CD4-positive, alpha-beta T cell treated with Interleukin-2 at 100 ng/mL for 4 hours (primary cell): ENCODE results near the gene FFAR1.
"Not testable (repeated sequence)": the region's sequence is repeated elsewhere in the genome, so short reads cannot be mapped to it uniquely, and the experiment has no call there.

Source experiments
- DNase-seq: peaks from one replicate; pipeline ENCODE4 v3.0.0-alpha.2; 2020; ENCODE audit warnings: low spot score

The FFAR1 gene

GRCh38 chr19:35362261-35363000 lies 14.7 kb downstream of the FFAR1 start:
- no peak for DNase-seq

DNA sequence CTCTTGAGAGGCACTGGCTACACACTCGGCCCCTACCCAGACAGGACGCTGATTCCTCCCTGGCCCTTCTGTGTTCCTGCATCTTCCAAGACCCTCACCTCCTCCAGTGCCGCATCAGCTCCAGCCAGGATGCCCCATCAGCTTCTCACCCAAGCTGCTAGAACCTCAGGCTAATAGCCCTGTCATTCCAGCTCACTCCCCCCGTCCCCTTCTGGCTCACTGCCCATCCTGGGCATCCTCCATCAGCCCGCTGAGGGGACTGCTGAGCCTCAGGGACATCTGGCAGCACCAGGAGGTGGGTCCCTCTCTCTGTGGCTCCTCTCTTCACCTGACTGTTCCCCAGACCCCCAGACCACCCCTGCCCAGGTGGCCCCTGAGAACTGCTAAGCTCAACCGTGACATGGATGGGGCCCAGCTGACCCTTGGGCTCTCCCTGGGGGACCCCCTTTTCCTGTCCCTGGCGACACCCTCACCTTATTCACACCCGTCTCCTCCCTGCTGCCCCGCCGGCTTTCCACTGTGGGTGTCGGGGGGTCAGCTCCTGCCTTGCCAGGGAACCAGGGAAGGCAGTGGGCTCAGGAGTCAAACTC lies 15.4 kb downstream of the FFAR1 start:
- DNase-seq = no peak

DNA sequence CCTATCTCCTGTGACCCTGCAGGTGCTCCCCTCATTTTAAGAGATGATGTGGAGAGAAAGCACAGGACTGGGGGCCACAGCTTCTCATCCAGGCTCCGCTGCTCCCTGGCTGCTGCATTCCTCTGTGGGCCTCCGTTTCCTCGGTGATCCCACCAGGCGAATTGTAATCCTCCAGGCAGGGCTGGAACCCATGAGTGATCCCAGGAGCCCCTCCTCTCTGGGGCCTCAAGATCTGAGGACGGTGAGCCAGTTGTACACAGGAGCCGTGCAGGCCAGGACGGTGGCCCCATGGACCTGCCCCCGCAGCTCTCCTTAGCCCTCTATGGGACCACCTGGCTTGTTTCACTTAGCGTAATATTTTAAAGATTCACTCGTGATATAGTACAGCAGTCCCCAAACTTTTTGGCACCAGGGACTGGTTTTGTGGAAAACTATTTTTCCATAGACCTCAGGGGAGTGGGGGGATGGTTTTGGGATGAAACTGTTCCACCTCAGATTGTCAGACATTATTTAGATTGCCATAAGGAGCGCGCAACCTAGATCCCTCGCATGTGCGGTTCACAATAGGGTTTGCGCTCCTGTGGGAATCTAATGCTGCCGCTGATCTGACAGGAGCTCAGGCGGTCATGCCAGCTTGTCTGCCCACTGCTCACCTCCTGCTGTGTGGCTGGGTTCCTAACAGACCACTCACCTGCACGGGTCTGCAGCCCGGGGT lies 16.2 kb downstream of the FFAR1 start:
- no peak for DNase-seq

DNA sequence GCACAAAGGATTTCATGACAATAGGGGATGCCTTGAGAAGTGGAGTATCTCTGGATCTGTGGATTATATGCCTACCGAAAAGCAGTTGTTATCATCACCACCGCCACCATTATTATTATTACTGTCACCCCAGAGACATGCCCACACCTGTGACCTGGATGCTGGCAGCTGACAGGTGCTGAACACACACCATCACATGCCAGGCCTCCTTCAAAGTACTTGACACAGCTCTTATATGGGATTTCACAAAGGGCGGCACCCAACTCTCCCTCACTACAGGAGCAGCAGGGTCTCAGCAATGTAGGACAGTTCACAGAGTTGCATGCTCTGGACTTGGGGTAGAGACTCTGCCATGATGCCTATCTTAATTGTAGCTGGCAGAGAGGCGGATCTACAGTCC lies 17.6 kb downstream of the FFAR1 start:
- DNase-seq = no peak

DNA sequence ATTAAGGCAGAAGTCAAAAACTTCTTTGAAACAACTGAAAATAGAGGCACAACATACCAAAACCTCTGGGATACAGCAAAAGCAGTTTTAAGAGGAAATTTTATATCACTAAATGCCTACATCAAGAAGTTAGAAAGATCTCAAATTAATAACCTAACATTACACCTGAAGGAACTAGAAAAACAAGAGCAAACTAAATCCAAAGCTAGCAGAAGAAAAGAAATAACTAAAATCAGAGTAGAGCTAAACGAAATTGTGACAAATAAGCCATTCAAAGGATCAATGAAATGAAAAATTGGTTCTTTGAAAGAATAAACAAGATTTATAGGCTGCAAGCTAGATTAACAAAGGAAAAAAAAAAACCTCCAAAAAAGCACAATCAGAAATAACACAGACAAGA lies 20.7 kb downstream of the FFAR1 start:
- DNase-seq = no peak

- no peak for DNase-seq
These were observed 21.8 kb downstream of the FFAR1 start for GRCh38 chr19:35369522-35369921.

GRCh38 chr19:35370722-35371121 lies 23.0 kb downstream of the FFAR1 start, which contains the start of gene GPR42:
Gene GPR42 (plus strand): TSS chr19:35371068. CDS start chr19:35371360, 292 bp downstream.
- DNase-seq = no peak

- no peak for DNase-seq
These were observed 25.8 kb downstream of the FFAR1 start for GRCh38 chr19:35373492-35373891.

DNA sequence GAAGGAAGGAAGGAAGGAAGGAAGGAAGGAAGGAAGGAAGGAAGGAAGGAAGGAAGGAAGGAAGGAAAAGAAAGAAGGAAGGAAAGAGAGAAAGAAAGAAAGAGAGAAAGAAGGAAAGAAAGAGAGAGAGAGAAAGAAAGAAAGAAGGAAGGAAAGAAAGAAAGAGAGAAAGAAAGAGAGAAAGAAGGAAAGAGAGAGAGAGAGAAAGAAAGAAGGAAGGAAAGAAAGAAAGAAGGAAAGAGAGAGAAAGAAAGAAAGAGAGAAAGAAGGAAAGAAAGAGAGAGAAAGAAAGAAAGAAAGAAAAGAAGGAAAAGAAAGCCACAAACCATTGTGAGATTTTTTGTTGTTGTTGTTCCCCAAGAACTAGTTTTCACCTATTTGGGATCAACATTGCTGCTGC lies 26.3 kb downstream of the FFAR1 start:
- DNase-seq = not testable (repeated sequence)

- no peak for DNase-seq
These were observed 28.0 kb downstream of the FFAR1 start for GRCh38 chr19:35375505-35376307.

DNA sequence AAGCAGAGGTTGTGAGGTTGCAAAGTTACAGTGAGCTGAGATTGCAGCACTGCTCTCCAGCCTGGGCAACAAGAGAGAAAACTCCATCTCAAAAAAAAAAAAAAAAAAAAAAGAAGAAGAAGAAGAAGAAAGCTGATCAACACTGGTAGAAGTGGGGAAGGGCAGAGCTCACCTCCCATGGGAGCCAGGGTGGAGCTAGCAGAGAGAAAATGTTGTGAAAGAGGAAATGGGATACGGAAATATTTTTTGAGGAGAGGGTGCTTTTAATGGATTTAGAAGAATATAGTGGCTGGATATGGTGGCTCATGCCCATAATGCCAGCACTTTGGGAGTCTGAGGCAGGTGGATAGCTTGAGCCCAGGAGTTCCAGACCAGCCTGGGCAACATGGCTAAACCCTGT lies 30.0 kb downstream of the FFAR1 start:
- no peak for DNase-seq

DNA sequence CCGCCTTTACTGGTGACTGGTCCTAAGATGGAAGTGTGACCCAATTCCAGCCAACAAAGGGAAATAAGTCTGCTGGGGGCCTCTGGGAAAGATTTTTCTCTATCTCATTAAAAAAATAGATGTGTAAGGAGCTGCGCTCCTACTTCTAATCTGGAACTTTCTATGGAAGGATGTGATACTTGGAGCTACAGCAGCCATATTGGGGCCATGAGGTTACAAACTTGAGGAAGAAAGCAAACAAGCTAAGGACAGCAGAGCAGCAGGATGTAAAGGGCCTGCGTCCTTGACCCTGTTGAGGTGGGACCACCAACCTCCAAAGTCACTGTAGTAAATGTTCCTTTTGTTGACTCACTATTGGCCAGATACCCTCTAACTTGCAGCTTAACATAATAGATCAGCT lies 30.7 kb downstream of the FFAR1 start:
- DNase-seq = no peak

DNA sequence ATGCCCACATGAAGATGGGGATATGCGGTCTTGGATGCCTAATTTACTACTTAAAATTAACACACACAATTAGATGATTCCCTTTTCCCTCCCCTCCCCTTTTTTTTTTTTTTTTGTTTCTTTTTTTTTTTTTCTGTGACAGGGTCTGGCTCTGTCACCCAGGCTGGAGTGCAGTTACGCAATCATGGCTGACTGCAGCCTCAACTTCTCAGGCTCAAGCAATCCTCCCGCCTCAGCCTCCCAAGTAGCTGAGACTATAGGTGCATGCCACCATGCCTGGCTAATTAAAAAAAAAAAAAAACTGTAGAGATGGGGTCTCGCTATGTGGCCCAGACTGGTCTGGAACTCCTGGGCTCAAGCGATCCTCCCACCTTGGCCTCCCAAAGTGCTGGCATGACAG lies 31.8 kb downstream of the FFAR1 start:
- DNase-seq = not testable (repeated sequence)

- no peak for DNase-seq
These were observed 32.3 kb downstream of the FFAR1 start for GRCh38 chr19:35379992-35380391.

GRCh38 chr19:35380450-35381124 lies 32.9 kb downstream of the FFAR1 start:
- DNase-seq = no peak

DNA sequence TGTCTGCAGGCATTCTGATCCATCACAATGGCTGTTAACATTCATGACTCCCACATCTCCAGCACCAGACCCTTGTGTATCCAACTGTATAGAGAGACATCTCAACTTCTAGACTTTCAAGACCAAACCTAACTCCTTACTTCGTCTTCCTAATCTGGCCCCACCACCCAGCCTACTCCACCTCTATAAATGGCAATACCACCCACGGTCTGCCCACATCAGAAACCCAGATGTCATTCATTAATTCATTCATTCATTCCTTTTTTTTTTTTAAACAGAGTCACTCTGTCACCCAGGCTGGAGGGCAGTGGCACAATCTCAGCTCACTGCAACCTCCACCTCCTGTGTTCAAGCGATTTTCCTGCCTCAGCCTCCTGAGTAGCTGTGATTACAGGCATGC lies 33.6 kb downstream of the FFAR1 start:
- DNase-seq = no peak

- DNase-seq = no peak
These were observed 34.2 kb downstream of the FFAR1 start for GRCh38 chr19:35381926-35382325.

DNA sequence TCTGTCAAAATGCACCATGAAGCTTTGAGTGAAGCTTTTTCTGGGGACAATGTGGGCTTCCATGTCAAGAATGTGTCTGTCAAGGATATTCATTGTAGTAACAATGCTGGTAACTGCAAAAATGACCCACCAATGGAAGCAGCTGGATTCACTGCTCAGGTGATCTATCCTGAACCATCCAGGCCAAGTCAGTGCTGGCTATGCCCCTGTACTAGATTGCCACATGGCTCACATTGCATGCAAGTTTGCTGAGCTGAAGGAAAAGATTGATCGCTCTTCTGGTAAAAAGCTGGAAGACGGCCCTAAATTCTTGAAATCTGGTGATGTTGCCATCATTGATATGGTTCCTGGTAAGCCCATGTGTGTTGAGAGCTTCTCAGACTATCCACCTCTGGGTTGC lies 35.8 kb downstream of the FFAR1 start:
- no peak for DNase-seq

DNA sequence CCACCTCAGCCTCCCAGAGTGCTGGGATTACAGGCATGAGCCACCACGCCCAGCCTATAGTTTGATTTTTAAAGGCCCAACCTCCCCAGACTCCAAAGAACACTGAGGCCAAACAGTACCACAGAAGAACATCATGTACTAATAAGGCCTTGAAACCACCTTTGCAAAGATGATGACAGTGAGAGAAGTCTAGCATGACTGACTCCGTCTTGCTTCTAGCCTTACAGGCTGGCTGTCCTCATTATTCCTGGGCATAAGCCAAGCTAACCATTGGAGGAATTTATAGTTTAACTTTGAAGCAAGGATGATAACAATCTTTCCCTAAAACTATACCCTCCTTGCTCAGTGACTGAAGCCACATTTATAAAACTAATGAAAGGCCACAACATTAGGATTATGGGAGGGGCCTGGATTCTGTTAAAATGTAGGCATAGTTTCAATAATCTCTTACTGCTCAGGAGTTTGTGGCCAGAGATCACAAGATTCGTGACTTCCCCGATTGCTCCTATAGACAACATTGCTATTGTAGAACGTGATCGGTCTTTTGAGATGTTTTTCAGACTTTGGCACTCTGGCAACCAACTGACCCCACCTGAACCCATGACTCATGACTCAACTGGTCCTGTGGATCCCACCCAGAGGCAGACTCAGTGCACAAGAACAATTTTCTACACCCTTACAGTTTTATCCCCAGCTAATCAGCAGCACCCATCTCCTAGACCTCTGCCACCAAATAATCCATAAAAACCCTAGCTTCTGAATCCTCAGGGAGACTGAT lies 40.8 kb downstream of the FFAR1 start:
- no peak for DNase-seq

DNA sequence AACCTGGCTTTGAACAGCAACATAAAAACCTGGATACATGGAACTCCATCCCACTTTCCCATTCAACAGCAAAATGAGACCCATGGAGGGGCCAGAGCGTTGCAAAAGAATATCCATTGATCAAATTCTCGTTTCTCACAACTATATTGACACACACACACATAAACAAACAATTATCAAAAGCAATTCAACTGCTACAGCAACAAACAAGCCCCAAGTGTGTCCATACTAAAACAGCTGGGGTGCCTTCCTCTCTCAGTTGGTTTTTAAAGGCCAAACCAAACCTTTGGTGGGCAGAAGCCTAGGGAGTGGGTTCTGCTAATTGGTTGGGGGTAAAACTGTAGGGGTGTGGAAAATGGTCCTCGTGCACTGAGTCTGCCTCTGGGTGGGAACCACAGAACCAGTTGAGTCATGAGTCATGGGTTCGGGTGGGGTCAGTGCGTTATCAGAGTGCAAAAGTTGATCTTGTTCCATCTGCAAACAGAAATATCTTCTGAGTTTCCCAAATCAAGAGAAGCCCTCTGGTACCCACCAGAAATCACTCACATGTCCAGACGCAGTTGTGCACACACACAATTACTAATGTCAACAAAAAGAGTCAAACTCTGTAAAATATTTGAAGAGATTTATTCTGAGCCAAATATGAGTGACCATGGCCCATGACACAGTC lies 41.6 kb downstream of the FFAR1 start:
- no peak for DNase-seq
